GM23338 (cell line): ENCODE measurements around the gene CLEC12A. TPM values are rescaled to one million over a fixed set of nuclear protein-coding genes. Genes with fewer than 3 reads are reported as not detected.

Experiments
- polyA plus RNA-seq: library from polyadenylated mRNA; unstranded; fragments of >200 nt; fragmentation: Nextera tagmentation; extraction: Ambion mirVana; gene quantifications from 2 replicates; pipeline ENCODE4 v1.2.1, GENCODE V29; 2016
- total RNA-seq: library from RNA; depleted of rRNA; stranded (reverse); fragments of >200 nt; shearing (Covaris generic); gene quantifications from 2 replicates; pipeline ENCODE4 v1.2.3, GENCODE V29; 2014; rRNA removed

CLEC12A gene
- total and polyA plus RNA-seq, 2 experiments from 2014 or later: not detected

Other genes starting within 250 kb of the CLEC12A start
- not detected in 2 replicates for gene CLECL1, start 238.3 kb upstream of the CLEC12A start, total RNA-seq
- gene CLECL1, start 238.3 kb upstream of the CLEC12A start, polyA plus RNA-seq: not detected in 2 replicates
- not detected in 2 replicates for gene CD69, start 210.5 kb upstream of the CLEC12A start, total RNA-seq
- 0.12 TPM in 1 of 2 replicates, not detected in the other for gene CD69, start 210.5 kb upstream of the CLEC12A start, polyA plus RNA-seq
- gene KLRF1, start 143.9 kb upstream of the CLEC12A start, total RNA-seq: not detected in 2 replicates
- gene KLRF1, start 143.9 kb upstream of the CLEC12A start, polyA plus RNA-seq: 0.50 TPM in 1 of 2 replicates, not detected in the other
- not detected in 2 replicates for gene CLEC2B, start 102.1 kb upstream of the CLEC12A start, total RNA-seq
- not detected in 2 replicates for gene CLEC2B, start 102.1 kb upstream of the CLEC12A start, polyA plus RNA-seq
- gene KLRF2, start 89.9 kb upstream of the CLEC12A start, total RNA-seq: not detected in 2 replicates
- gene KLRF2, start 89.9 kb upstream of the CLEC12A start, polyA plus RNA-seq: not detected in 2 replicates
- gene CLEC2A, start 39.0 kb upstream of the CLEC12A start, total RNA-seq: not detected in 2 replicates
- gene CLEC2A, start 39.0 kb upstream of the CLEC12A start, polyA plus RNA-seq: not detected in 2 replicates
- not detected in 2 replicates for gene CLEC1B, start 27.7 kb downstream of the CLEC12A start, total RNA-seq
- not detected in 2 replicates for gene CLEC1B, start 27.7 kb downstream of the CLEC12A start, polyA plus RNA-seq
- gene CLEC12B, start 39.2 kb downstream of the CLEC12A start, total RNA-seq: not detected in 2 replicates
- not detected in 2 replicates for gene CLEC12B, start 39.2 kb downstream of the CLEC12A start, polyA plus RNA-seq
- not detected in 2 replicates for gene CLEC9A, start 59.3 kb downstream of the CLEC12A start, total RNA-seq
- gene CLEC9A, start 59.3 kb downstream of the CLEC12A start, polyA plus RNA-seq: not detected in 2 replicates
- 1.1 TPM in 1 of 2 replicates, not detected in the other for gene CLEC1A, start 127.6 kb downstream of the CLEC12A start, total RNA-seq
- 0.07 TPM in 1 of 2 replicates, not detected in the other for gene CLEC1A, start 127.6 kb downstream of the CLEC12A start, polyA plus RNA-seq
- gene CLEC7A, start 158.8 kb downstream of the CLEC12A start, total RNA-seq: not detected in 2 replicates
- gene CLEC7A, start 158.8 kb downstream of the CLEC12A start, polyA plus RNA-seq: 0.09 and 0.39 TPM in 2 replicates
- not detected in 2 replicates for gene OLR1, start 200.7 kb downstream of the CLEC12A start, total RNA-seq
- gene OLR1, start 200.7 kb downstream of the CLEC12A start, polyA plus RNA-seq: not detected in 2 replicates
- gene TMEM52B, start 207.6 kb downstream of the CLEC12A start, total RNA-seq: not detected in 2 replicates
- gene TMEM52B, start 207.6 kb downstream of the CLEC12A start, polyA plus RNA-seq: not detected in 2 replicates
- gene GABARAPL1, start 241.5 kb downstream of the CLEC12A start, total RNA-seq: 60.9 and 77.8 TPM in 2 replicates
- 35.7 and 36.5 TPM in 2 replicates for gene GABARAPL1, start 241.5 kb downstream of the CLEC12A start, polyA plus RNA-seq